ENCODE measurements around the gene ANKRD29.
"Not testable (repeated sequence)": the region's sequence is repeated elsewhere in the genome, so short reads cannot be mapped to it uniquely, and the experiment has no call there.

The ANKRD29 gene

DNA sequence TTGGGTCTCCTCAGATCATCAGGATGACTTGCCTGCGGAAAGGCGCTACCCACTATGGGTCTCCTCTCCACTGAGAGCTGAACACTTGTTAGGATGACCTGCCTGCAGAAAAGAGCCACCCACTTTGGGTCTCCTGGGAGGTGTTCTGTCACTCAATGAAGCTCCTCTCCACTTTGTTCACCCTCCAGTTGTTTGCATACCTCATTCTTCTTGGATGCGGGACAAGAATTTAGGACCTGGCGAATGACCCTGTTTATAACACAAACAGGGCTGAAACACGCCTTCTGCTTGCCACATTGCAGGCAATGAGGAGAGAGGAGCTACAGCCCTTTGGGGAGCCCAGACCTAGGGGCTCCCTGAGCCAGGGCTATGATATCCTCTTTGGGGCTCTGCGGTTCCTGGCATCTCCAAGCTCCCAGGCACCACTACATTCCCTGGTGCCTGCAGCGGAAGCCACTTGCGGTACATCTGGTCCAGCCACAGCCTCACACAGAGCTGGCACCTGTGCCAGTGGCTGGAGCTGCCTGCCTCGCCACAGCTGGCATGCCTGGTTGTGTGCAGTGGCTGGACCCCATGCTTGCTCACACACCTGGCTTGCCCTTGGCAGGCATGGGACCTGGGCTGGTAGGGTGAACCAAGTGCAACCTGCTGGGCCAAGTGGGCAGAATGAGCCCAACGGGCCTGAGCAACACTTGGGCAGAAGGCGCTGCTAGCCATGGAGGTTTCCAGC is 20.6 kb downstream of the ANKRD29 start:
- no peak for DNase-seq

DNA sequence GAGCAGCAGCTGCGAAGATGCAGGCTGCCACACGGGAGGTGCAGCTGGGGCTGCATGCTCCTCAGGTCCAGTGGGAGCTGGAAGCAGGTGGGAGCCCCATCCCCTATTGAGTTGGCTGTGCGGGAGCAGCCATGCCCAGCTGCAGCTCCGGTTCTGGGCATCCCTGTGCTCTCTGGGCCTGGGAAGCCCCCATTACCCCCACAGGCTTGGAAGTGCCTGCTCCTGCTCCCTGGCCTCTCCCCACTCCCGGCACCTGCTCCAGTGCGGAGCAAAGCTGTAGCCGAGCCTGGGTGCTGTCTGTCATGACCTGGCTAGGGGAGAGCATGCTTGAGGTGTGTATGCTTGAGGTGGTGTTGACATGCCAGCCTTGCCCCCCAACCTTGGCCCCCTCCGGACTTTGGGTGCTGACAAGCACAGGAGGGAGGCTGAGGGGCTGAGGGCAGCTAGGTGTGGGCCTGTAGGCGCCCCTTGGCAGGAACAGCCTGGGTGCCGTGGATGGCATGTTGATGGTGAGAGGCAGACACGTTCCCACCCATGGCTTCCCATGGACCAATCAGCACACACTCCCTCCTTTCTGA is 21.5 kb downstream of the ANKRD29 start:
- DNase-seq = no peak

- DNase-seq = no peak
Measured at GRCh38 chr18:23640052-23640451, 22.7 kb downstream of the ANKRD29 start.

DNA sequence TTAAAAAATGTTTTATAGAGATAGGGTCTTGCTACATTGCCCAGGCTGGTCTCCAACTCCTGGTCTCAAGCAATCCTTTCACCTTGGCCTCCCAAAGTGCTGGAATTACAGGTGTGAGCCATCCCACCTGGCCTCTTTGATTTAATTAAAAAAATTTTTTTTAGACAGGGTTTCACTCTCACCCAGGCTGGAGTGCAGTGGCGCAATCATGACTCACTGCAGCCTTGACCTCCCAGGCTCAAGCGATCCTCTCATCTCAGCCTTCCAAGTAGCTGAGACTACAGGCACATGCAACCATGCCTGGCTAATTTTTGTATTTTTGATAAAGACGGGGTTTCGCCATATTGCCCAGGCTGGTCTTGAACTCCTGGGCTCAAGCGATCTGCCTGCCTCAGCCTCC is 26.3 kb downstream of the ANKRD29 start:
- not testable (repeated sequence) for DNase-seq

- no peak for DNase-seq
Measured at GRCh38 chr18:23636071-23636399, 26.7 kb downstream of the ANKRD29 start.

DNA sequence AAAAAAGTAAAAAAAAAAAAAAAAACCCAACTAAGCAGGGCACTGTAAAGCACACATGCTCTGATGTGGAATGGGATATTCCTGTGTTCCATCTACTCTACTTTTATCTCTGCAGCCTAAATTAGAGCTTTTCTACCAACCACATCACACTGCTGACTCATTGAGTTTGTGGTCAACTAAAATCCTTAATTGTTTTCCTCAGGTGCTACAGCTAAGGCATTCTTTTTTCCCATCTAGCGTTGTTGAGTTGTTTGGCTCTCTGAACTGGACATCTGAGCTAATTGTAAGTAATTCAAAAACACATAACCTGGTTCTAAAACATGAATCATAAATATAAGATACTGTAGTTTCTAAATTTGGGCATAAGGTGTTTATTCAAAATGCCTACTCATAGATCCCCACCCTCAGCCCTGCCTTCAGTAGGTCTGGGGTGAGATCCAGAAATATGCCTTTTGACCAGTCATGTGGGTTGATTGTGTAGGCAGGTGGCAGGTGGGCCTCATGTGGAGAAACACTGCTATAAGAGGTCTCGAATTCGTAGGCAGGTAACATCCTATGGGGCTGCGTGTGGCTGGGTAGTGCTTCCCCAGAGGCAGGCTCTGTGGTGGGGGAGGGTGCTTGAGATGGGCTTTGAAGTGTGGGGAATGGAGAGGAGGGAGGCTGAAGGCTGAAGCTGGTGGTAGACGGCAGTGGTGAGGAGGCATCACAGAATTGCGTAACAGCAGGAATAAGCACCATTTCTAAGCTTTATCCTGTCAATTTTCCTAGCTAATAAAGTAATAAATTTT is 27.2 kb downstream of the ANKRD29 start:
- DNase-seq = no peak

DNA sequence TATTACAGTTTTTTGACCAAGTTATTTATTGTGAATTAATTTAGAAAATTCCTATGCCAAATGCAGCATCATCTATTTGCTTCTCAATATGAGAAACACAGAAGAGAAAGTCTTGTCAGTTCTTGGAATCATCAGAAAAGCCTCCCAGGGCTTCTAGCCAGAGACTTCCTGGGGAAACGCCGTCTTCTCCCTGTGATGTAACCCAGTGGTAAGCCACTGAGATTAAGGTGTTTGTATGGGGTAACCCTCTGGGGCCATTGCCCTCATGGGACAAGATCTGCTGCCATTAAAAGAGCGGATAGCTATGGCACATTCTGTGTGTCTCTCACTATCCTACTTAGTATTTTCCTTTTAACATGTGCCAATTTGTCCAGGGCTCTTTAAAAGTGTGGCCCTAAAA is 28.0 kb downstream of the ANKRD29 start:
- DNase-seq = no peak

GRCh38 chr18:23632615-23633014 is 30.1 kb downstream of the ANKRD29 start:
- DNase-seq = no peak

GRCh38 chr18:23631746-23632145 is 31.0 kb downstream of the ANKRD29 start:
- no peak for DNase-seq

GRCh38 chr18:23631312-23631711 is 31.4 kb downstream of the ANKRD29 start:
- no peak for DNase-seq

DNA sequence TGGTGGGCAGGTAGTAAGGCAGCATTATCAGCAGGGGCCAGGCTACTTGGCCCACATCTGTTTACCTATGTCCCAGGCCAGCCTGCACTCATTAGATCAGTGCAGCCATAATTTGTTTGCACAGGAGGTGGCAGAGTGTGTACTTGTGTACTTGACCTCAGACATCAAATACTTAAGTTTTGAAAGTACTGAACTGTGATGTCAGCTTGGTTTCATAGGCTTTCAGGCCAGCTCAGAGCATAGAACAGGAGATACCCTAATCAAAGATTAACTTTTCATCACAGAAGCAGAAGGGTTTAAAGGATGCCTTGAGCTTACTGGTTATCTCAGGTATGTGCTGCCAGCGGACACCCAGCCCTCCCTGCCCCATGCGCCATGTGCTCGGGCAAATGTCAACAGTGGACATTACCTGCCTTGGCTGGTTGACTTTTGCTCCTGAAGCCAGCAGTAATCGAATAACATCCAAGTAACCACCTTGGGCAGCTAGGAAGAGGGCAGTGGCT is 33.2 kb downstream of the ANKRD29 start:
- DNase-seq = no peak

GRCh38 chr18:23627970-23628369 is 34.7 kb downstream of the ANKRD29 start:
- DNase-seq = no peak

- no peak for DNase-seq
Measured at GRCh38 chr18:23627321-23627720, 35.4 kb downstream of the ANKRD29 start.

DNA sequence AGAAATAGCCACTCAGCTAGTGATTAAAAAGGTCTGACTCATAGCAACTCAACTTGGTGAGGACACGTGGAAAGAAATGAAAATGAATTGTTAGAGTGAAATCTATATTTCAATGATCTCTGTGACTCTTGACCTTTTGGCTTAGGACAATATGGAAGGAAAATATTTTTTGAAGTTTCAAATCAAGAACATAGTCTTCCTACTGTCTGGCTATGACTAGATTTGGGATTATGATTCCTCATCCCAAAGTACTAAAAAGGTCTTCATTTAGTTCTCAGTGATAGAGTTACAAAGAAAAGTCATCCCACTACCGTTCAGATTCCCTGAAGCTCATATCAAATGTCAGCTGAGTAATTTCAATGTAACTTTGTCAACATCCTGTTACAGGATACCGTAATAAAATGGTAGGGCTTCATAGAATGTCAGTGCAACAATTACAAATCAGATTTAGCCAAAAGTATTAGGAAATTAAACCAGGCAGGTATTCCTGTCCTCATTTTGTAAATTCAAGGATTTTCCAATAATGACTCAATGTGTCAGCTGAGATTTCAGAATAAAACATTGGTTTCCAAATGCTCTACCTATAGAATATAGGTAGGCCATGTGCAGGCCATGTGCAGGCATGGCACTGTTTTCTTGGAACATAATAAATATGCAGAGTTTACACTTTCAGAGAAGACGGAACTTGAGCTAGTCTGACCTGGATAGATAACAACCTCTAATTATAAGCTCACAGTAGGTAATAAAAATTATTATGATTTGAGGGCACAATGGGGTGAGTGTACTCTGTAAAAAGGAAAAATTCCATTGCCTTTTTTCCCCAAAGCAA is 36.0 kb downstream of the ANKRD29 start:
- no peak for DNase-seq

GRCh38 chr18:23623040-23623439 is 39.7 kb downstream of the ANKRD29 start:
- DNase-seq = no peak

DNA sequence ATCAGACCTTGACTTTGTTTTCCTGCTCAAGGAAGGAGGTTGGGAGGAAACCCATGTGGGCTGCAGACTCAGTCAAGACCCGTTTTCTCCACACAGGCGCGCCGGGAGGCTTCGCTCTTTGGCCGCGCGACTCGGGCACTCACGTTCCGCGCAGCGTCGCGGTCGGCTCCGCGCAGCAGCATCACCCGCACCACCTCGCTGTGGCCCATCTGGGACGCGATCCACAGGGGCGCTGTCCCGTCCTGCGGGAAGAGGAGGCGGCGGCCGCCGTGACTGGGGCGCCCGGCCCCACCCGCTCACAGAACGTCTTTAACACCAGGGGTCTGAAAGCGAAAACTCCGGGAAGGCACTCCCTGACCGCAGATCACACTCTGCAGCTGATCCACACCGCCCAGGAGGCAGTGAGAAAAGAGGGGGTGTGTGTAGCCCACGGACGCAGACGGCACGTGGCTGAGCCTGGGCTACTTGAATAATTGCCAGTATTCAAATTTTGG is 43.3 kb downstream of the ANKRD29 start:
- DNase-seq = peak in 1 of 2 donors; percentile 21

DNA sequence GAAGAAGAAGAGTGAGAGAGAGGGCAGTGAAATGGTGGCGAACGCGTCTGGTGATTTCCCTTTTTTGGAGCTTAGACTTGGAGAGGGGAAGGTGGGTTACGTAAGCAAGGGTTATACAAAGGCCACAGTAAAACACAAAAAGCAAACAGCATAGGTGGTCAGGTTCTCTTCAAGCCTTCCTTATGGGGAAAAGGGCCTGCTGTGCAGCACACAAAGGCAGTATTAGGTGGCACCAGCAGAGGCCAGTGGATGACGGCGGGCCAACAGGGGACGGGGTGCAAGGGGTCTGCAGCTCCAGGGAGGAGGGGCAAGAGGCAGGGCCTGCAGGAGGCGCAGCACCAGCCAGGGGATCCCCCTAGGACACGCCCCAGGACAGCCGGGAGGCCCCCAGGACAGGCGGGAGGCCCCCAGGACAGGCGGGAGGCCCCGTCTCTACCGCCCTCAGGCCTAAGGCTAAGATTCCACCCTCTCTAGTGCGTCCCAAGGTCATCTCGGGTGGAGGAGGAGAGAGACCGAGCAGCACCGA is 43.8 kb downstream of the ANKRD29 start:
- no peak for DNase-seq

DNA sequence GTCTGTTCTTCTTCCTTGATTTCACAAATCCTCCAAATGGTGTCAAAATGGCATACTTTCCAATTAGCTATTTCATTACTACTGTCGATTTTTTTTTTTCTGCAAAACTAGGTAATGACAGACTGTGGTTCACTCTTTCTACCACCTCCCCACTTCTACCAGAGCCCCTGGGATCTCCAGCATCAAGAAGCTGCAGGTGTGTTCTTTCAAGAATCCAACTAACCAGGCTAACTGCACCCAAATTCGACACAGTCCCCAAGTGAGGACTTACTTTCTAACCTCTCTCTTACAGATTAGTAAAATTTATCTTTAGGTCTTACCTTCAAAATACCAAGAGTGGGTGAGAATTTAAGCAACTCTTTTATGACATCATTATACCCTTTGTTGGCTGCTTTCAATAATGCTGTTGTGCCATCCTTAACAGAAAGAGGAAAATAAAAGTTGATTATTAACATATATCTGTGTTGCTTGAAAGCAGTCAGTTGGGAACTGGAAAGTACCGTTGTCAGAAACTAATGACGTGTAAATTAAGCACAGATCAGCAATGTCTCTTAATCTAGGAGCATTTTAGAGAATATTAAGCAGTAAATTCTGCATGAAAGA is 45.2 kb downstream of the ANKRD29 start:
- DNase-seq = no peak

GRCh38 chr18:23616258-23616657 is 46.5 kb downstream of the ANKRD29 start:
- no peak for DNase-seq

DNA sequence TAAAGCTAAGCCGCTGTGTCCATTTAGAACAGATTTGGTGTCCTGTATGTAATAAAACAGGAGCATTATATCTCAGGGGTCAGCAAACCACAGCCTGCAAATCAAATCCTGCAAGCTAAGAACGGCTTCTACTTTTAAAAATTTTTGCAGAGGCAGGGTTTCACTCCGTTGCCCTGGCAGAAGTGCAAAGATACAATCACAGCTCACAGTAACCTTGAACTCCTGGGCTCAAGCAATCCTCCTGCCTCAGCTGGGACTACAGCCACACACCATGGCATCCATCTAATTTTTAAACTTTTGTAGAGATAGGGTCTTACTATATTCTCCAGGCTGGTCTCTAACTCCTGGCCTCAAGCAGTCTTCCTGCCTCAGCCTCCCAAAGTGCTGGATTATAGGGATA is 47.8 kb downstream of the ANKRD29 start:
- no peak for DNase-seq

GRCh38 chr18:23614413-23614812 is 48.3 kb downstream of the ANKRD29 start:
- DNase-seq = no peak

DNA sequence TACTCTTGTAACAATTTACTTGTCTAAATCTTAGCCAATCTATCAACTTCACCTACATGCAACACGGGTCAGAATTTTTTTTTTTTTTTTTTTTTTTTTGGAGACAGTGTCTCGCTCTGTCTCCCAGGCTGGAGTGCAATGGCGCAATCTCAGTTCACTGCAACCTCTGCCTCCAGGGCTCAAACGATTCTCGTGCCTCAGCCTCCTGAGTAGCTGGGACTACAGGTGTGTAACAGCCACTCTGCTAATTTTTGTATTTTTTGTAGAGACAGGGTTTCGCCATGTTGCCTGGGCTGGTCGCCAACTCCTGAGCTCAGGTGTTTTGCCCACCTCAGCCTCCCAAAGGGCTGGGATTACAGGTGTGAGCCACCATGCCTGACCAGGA is 49.6 kb downstream of the ANKRD29 start:
- DNase-seq = not testable (repeated sequence)

Measured in stimulated activated CD4-positive, alpha-beta T cell treated with anti-CD3 and anti-CD28 coated beads, Interleukin-2, amount 100 ng/mL, for 24 hours (primary cell).